ENCODE results near the gene ITGB6.
"Not testable (repeated sequence)": the region's sequence is repeated elsewhere in the genome, so short reads cannot be mapped to it uniquely, and the experiment has no call there.

ITGB6 gene

GRCh38 chr2:160197587-160197986, 2.5 kb downstream of the ITGB6 start:
- no peak for DNase-seq (ENCODE audit: low read depth in 2 of 3, low spot score in 1 of 3)

GRCh38 chr2:160194946-160195345, 5.1 kb downstream of the ITGB6 start:
- DNase-seq (ENCODE audit: low read depth in 2 of 3, low spot score in 1 of 3), result no peak

DNA sequence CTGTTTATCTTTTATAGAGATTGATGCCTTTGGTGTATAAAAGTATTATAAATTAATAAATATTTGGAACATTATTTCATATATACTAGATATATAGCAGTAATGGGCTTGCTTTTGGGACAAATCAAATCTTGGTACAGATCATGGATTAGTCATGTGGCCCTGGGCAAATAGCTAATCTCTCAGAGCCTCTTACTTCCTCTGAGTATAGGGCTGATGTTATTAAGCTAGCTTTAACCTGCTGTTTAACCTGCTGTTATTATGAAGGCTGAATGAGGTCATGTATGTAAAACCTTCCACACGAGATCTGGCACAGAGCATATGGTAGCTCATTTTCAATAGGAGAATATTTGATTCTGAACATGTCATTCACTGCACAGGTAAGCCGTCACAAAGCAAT, 5.7 kb downstream of the ITGB6 start:
- DNase-seq (ENCODE audit: low read depth in 2 of 3, low spot score in 1 of 3), result no peak

GRCh38 chr2:160181146-160181836, 18.8 kb downstream of the ITGB6 start:
- DNase-seq (ENCODE audit: low read depth in 2 of 3, low spot score in 1 of 3), result not testable (repeated sequence)

DNA sequence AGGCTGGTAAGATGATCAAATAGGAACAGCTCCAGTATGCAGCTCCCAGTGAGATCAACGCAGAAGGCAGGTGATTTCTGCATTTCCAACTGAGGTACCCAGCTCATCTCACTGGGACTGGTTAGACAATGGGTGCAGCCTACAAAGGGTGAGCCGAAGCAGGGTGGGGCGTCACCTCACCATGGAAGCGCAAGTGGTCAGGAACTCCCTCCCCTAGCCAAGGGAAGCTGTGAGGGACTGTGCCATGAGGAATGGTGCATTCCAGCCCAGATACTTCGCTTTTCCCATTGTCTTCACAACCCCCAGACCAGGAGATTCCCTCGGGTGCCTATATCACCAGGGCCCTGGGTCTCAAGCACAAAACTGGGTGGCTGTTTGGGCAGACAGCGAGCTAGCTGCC, 19.4 kb downstream of the ITGB6 start:
- not testable (repeated sequence) for DNase-seq (ENCODE audit: low read depth in 2 of 3, low spot score in 1 of 3)

DNA sequence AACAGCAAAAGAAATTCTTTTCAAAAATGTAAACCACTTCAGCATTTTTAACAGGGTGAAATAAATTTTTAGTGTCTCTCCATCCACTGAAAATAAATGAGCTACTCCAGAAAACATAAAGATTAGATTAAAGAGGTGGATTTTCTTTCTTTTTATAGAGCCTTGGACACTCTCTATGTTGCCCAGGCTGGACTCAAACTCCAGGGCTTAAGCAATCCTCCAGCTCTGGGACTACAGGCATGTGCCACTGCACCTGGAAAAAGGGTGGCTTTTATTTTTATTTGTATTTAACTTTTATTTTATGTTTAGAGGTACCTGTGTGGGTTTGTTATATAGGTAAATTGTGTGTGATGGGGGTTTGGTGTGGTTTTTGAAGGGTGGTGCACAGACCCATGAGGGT, 19.9 kb downstream of the ITGB6 start:
- no peak for DNase-seq (ENCODE audit: low read depth in 2 of 3, low spot score in 1 of 3)

DNA sequence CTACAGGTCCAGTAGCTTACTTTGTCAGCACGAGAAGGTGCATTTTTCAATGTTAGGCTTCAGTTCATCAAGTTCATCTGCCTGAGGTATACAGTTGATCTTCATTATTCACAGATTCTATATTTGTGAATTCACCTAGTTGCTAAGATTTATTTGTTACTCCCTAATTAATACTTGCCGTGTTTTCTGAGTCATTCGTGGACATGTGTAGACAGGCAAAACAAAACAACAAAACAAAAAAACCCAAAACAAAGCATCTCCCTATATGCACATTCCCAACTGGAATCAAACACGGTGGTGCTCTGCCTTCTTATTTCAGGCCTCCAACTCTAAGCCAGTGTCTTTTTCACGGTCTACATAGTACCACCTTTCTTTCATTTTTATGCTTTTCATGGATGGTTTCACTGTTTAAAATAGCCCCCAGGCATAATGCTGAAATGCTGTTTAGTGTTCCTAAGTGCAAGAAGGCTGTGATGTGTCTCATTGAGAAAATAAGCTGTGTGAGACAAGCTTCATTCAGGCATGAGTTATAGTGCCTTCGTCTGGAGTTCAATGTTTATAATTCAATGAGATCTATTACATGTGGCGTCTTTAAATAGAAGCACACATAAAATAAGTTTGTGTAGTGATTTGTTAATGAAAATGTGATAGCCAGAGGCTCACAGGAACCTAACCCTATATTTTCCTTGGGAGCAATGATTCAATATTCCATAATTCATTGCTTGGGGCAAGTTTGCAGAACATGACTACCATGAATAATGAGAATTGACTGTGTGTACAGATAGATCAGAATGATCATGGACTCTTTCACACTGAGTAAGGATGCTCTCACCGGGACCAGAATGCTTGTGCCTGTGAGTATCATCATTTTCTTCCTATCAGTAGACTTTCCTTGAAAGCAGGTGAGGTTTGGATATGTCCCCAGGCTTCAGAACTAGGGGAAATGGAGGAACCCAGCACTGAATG, 24.6 kb downstream of the ITGB6 start:
- no peak for DNase-seq (ENCODE audit: low read depth in 2 of 3, low spot score in 1 of 3)

DNA sequence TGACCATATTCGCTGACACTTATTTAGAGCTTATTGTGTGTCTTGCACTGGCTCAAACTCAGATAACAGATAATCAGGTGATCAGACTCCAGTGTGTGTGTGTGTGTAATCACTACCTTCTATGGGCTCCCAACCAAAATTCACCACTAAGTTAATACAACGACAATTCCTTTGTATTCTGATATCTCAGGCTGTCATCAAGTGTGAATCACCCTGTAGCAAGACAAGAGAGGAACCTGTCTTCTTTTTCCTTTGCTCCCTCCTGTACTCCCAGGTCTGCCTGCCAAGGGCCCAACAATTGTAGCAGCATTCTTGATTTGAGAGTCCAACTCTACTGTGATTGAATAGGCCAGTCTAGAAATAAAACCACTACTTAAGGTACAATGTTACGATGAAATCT, 25.8 kb downstream of the ITGB6 start:
- DNase-seq (ENCODE audit: low read depth in 2 of 3, low spot score in 1 of 3), result no peak

- DNase-seq (ENCODE audit: low read depth in 2 of 3, low spot score in 1 of 3), result no peak
These were observed 30.1 kb downstream of the ITGB6 start for GRCh38 chr2:160169988-160170387.

DNA sequence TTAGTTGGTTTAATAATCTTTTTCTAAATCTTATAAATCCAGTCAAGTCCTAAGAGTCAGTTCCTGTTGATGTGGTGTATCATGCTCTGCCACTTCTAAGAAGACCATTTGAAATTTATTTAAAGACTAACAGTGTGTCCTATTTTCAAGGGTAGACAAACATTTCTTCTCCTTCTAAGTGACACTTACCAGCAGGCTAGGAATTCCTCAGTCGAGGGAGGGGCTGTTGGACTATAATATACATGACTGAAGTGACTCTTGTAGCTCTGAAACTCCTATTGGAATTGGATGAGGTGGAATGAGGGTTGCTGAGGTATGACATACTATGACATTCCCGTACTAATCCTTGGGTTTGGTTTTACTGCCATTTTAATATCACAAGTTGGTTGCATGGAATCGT, 30.6 kb downstream of the ITGB6 start:
- DNase-seq (ENCODE audit: low read depth in 2 of 3, low spot score in 1 of 3), result no peak

- no peak for DNase-seq (ENCODE audit: low read depth in 2 of 3, low spot score in 1 of 3)
These were observed 31.2 kb downstream of the ITGB6 start for GRCh38 chr2:160168878-160169277.

DNA sequence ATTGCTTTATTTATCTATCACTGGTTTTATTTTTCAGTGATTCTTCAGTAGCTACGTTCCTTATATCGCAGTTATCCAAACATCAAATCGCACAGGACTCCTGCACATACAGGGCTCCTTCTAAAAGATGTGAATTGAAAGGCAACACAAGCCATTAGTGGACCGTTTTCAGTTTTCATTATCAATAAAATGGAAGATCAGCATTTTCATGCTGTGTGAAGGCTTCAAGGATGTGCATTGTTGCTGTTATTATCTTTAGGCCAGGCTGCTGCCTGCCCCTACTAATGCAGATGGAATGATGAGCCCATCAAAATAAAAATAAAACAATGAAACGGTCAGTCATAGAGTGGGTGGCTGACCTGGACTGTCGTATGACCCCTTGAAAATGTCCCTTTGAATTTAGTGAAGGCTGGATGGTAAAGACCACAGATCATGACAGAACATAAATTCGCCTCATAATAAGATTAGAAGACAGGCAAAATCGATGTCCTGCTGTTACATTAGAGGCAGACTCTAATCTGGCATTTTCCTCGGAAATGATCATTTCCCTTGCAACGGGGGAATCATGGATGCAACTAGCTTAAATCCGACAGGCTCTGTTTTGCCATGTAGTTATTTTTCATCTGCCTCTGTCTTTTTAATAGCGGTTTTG, 32.9 kb downstream of the ITGB6 start:
- DNase-seq (ENCODE audit: low read depth in 2 of 3, low spot score in 1 of 3), result no peak

DNA sequence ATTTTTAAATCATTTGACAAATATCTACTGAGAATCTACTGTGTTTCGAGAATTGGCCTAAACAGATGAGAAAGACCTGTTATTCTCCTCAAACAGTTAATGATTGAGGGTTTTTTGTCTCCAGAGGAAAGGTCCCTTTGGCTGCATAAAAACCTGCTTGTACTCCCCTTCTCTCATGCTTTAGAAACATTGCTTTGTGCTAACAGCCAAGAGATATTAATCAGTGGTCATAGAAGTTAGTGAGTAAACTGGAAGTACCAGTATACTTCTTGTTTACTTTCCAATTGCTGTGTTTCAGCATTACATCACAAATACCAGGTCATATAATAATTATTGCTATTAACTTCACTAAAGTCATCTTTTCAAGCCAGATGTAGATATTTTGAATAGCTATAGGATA, 34.1 kb downstream of the ITGB6 start:
- DNase-seq (ENCODE audit: low read depth in 2 of 3, low spot score in 1 of 3), result no peak

DNA sequence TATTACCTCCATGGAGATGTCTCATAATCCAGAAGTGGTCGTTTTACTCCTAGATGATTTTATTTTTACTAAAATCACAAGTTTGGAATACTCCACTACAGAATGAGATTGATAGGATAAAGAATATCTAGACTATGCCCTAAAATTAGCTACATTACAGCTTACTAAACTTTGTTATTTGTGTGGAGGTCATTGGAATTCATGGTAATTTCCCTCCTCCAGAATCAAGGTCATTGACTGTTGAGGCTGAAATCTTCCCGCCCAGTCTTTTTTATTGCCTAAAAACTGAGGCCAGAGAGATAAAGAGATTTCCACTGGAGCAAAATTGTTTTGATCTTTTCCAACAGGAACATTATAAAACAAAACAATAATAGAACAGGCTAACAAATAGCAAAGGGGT, 35.0 kb downstream of the ITGB6 start:
- DNase-seq (ENCODE audit: low read depth in 2 of 3, low spot score in 1 of 3), result no peak

- DNase-seq (ENCODE audit: low read depth in 2 of 3, low spot score in 1 of 3), result no peak
These were observed 41.9 kb downstream of the ITGB6 start for GRCh38 chr2:160157861-160158829.

DNA sequence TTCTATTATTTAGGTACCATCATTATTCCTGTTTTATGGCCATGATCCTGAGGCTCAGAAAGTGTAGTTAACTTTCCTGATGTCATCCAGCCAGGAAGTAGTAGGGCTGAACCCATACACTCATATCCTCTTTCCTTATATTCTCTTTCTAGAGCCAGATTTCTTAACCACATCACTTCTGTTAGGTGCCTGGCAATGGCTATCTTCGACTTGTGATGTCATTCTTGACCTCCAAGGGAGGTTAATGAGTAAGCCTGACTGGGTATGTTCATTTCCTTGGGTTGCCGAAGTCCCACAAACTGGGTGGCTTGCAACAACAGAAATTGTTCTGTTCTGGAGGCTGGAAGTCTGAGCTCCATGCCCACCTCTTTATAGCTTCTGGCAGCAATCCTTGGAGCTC, 43.4 kb downstream of the ITGB6 start:
- no peak for DNase-seq (ENCODE audit: low read depth in 2 of 3, low spot score in 1 of 3)

DNA sequence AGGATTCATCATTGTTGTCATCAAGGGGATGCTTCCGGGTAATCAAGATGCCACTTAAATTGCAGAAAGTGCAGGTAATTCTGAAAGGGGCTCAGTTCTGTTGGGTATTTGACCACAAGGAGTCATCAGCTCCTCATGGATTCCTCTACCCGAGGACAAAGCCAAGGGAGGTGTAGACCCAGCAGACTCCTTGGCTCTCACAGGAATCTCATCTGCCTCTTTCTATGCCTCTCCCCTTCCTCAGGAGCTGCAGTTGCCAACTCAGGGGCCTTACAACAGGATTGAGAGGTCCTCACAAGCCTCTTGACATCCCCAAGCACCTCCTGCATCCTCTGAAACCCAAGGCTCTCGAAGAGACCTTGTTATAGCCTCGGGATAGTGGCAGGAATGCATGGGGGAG, 44.0 kb downstream of the ITGB6 start:
- DNase-seq (ENCODE audit: low read depth in 2 of 3, low spot score in 1 of 3), result no peak

DNA sequence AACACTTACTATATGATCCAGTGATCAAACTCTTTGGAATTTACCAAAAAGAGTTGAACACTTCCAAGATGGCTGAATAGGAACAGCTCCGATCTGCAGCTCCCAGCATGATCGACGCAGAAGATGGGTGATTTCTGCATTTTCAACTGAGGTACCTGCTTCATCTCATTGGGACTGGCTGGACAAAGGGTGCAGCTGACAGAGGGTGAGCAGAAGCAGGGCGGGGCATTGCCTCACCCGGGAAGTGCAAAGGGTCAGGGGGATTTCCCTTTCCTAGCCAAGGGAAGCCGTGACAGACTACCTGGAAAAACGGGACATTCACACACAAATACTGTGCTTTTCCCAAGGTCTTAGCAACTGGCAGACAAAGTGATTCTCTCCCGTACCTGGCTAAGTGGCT, 51.7 kb downstream of the ITGB6 start:
- DNase-seq (ENCODE audit: low read depth in 2 of 3, low spot score in 1 of 3), result not testable (repeated sequence)

GRCh38 chr2:160145471-160145870, 54.6 kb downstream of the ITGB6 start:
- DNase-seq (ENCODE audit: low read depth in 2 of 3, low spot score in 1 of 3), result no peak

DNA sequence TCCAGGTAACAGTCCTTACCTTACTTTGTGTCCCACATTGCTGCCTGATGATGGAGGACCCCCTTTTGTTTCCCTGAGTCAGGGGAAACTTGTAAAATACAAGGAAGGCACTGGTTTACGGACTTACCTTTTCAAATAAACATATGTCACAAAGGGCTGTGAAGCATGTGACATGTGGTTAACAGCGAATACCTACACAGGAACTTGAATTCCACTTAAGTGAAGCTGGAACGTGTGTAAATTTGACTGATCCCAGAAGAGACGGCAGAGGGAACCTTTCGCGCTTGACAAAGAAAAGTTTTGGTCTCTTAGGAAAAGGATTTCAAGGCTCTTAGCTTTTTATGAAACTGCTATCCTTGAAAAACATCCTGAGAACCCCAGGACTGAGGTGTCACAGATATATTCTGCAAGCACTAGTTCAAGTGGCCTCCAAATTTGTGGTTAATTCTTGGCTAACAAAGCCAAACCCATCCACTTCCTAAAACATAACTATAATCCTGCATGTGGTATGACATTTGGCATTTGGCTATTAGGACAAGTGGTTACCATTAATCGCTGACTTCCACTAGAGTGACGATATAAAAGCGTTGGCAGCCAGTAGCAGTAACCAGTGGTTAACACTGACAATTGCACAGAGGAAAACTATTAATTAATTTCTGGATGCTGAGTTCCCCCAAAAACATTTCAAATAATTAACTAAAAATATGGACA, 55.6 kb downstream of the ITGB6 start:
- DNase-seq (ENCODE audit: low read depth in 2 of 3, low spot score in 1 of 3), result no peak

Data from stimulated activated CD4-positive, alpha-beta T cell treated with anti-CD3 and anti-CD28 coated beads, Interleukin-12 subunit alpha, Interleukin-12 subunit beta, amount 100 ng/mL, for 48 hours (primary cell).